Colonic mucosa (tissue), 4 donors: ENCODE results near the gene FAM240A. TPM values are rescaled to one million over a fixed set of nuclear protein-coding genes. Genes with fewer than 3 reads are reported as not detected.
"Not testable (repeated sequence)": the region's sequence is repeated elsewhere in the genome, so short reads cannot be mapped to it uniquely, and the experiment has no call there.

ENCODE experiments used
- DNase-seq: peaks from one replicate; pipeline ENCODE4 v3.0.0-alpha.2; 2020
- H3K27ac ChIP-seq: fragments of 200-600 bp; one replicate; pipeline ENCODE4 v1.8.0; 2021
- H3K27me3 ChIP-seq: fragments of 200-600 bp; one replicate; pipeline ENCODE4 v1.8.0; 2021
- H3K36me3 ChIP-seq: fragments of 200-600 bp; one replicate; pipeline ENCODE4 v1.8.0; 2021
- H3K4me1 ChIP-seq: fragments of 200-600 bp; one replicate; pipeline ENCODE4 v1.8.0; 2021; ENCODE audit warnings: mild to moderate bottlenecking
- H3K4me3 ChIP-seq: fragments of 200-600 bp; one replicate; pipeline ENCODE4 v1.8.0; 2021
- H3K9ac ChIP-seq, 2 donors: one replicate each; pipeline ENCODE4 v1.7.0; 2013; ENCODE audit warnings: control low read depth in 2 of 2, low read depth in 2 of 2, low read length in 2 of 2
- H3K9me3 ChIP-seq: fragments of 200-600 bp; one replicate; pipeline ENCODE4 v1.8.0; 2021
- intact Hi-C: fragments of 100-400 bp; cut with DNase I; formaldehyde crosslinking; loops from one replicate; pipeline ENCODE4 v1.14.1; 2022
- total RNA-seq, 2 donors: library from RNA; stranded (reverse); fragmentation: NEBNext Ultra II Directional in 1 of 2; extraction: Animal tissue kit (Norgen Biotek cat#: 25700) in 1 of 2; gene quantifications; one replicate each; pipeline ENCODE4 v1.2.1, GENCODE V29; 2021
- TF ChIP-seq, protein P1 (sequence below): fragments of 200-600 bp; IDR thresholded peaks from one replicate; pipeline ENCODE4 v1.8.0; 2022; ENCODE audit warnings: antibody characterized with exemption, mild to moderate bottlenecking
- donor health status: healthy.
- donor health status: DM: no; HTN: no; CAD: no.
- donor health status: DM: no; HTN: no; CAD: no.

The FAM240A gene
- total RNA-seq, 2 donors from 2014 or later = not detected

- no peaks in the 10 kb centered on the region for H3K9me3 ChIP-seq
- TF ChIP-seq, protein P1, sequence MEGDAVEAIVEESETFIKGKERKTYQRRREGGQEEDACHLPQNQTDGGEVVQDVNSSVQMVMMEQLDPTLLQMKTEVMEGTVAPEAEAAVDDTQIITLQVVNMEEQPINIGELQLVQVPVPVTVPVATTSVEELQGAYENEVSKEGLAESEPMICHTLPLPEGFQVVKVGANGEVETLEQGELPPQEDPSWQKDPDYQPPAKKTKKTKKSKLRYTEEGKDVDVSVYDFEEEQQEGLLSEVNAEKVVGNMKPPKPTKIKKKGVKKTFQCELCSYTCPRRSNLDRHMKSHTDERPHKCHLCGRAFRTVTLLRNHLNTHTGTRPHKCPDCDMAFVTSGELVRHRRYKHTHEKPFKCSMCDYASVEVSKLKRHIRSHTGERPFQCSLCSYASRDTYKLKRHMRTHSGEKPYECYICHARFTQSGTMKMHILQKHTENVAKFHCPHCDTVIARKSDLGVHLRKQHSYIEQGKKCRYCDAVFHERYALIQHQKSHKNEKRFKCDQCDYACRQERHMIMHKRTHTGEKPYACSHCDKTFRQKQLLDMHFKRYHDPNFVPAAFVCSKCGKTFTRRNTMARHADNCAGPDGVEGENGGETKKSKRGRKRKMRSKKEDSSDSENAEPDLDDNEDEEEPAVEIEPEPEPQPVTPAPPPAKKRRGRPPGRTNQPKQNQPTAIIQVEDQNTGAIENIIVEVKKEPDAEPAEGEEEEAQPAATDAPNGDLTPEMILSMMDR = no peak
- H3K27me3 ChIP-seq = no peaks in the 10 kb centered on the region
- no peak overlapping the region for H3K27ac ChIP-seq
- intact Hi-C loops = no loop called here
- no peak for DNase-seq
- no peak overlapping the region for H3K9ac ChIP-seq
- no peak overlapping the region for H3K4me3 ChIP-seq
- H3K36me3 ChIP-seq = no peaks in the 10 kb centered on the region
- no peaks in the 10 kb centered on the region for H3K4me1 ChIP-seq
Measured at GRCh38 chr3:46576386-46576785, 35.9 kb upstream of the FAM240A start.

- Histone ChIP-seq H3K9ac (no peak overlapping the region), H3K27ac (no peak overlapping the region), H3K36me3 (no peaks in the 10 kb centered on the region), H3K4me3 (no peak overlapping the region), H3K4me1 (no peaks in the 10 kb centered on the region), H3K27me3 (no peaks in the 10 kb centered on the region), H3K9me3 (no peaks in the 10 kb centered on the region)
- TF ChIP-seq, protein P1 = no peak
- DNase-seq = peak; percentile 27
- intact Hi-C loops = no loop called here
Measured at GRCh38 chr3:46576879-46577278, 35.4 kb upstream of the FAM240A start.

GRCh38 chr3:46577580-46578249 is 34.6 kb upstream of the FAM240A start:
- H3K36me3 ChIP-seq, H3K27me3 ChIP-seq, H3K9ac ChIP-seq, H3K4me1 ChIP-seq, intact Hi-C loops, H3K4me3 ChIP-seq, H3K9me3 ChIP-seq, H3K27ac ChIP-seq, DNase-seq: not testable (repeated sequence)

DNA sequence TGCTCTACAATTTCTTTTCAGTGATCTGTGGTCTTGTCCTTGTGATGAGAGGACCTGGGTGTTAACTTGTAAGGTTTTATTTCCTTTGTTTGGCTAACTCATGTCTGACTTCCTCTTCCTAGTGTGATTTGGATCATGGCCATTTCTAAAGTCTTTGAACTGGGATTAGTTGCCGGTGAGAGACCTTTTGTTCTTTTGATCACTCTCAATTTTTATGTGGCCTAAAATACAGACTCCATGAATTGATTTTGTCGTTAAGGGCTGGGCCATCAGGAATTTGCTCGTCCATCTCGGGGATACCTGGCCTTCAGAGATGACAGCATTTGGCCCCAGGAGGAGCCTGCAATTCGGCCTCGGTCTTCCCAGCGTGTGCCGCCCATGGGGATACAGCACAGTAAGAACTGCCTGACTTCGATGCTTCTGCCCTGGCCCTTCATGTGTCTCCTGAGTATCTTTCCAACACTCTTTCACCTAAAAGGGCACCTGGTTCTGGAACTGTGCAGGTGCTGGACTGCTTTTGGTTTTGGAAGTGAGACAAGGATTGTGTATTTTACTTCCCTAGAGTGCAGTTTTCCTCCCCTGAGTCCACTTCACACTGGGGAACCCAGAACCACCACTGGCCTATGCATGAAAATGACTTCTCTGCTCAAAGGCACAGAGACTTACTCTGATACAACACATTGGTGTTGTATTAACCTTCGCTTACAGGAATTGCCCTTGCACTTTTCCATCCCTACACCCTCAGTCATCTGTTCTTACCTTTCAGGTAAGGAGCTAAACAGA is 33.2 kb upstream of the FAM240A start:
- no peaks in the 10 kb centered on the region for H3K27me3 ChIP-seq
- DNase-seq = peak; percentile 31
- peak overlapping the region in 1 of 2 donors; percentile 62 for H3K9ac ChIP-seq
- H3K36me3 ChIP-seq = no peaks in the 10 kb centered on the region
- peak overlapping the region; percentile 37 for H3K27ac ChIP-seq
- H3K9me3 ChIP-seq = no peaks in the 10 kb centered on the region
- intact Hi-C loops = no loop called here
- TF ChIP-seq, protein P1 = no peak
- no peak overlapping the region for H3K4me3 ChIP-seq
- H3K4me1 ChIP-seq = no peaks in the 10 kb centered on the region

- H3K4me1 ChIP-seq = no peaks in the 10 kb centered on the region
- H3K27me3 ChIP-seq = no peaks in the 10 kb centered on the region
- H3K36me3 ChIP-seq = no peaks in the 10 kb centered on the region
- H3K4me3 ChIP-seq = no peak overlapping the region
- H3K9me3 ChIP-seq = no peaks in the 10 kb centered on the region
- TF ChIP-seq, protein P1 = no peak
- H3K9ac ChIP-seq = peak overlapping the region in 1 of 2 donors; percentile 62
- peak overlapping the region; percentile 37 for H3K27ac ChIP-seq
- intact Hi-C loops = no loop called here
- no peak for DNase-seq
Measured at GRCh38 chr3:46579756-46580286, 32.5 kb upstream of the FAM240A start.
